ENCODE results near the gene MIS18BP1.
A peak's percentile ranks its signal among the peaks of the same experiment; 100 is the strongest.
"Not testable (repeated sequence)": the region's sequence is repeated elsewhere in the genome, so short reads cannot be mapped to it uniquely, and the experiment has no call there.

Gene MIS18BP1

DNA sequence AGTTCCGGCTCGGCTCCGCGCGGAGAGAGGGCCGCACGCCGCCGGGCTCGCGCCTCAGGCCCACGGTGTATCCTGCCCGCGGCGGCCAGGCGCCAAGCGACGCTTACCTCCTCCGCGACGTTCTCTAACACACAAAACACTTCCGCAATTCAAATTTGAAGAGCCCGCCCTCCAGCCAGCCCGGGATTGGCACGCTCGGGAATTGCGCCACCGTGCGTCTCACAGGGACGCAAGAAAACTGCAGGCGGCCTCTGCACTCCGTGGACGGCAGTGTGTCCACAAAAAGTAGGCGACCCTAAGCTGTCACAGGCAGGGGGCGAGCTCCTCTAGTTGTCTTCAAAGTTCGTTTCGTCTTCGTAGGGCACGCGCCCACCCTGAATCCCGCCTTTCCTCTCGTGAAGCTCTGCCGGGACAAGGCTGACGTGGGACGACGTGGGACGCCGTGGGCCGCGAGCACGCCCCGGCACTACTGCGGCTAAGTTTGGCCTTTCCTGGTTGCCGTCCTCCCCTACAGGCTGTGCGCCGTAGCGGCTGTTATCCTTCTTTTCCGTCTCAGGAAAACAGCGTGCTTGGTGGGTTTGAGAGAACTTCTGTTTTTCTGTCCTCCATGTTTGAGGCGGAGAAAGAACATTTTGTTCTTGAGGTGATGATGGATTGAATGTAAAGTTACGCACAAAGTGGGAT lies at the start of gene MIS18BP1:
Gene MIS18BP1 (minus strand): TSS at position 133 of the 684 bp plus-strand sequence. CDS start 5,916 bp downstream, outside the sequence.
- peak; percentile 88 for DNase-seq (ENCODE audit: low read depth)

DNA sequence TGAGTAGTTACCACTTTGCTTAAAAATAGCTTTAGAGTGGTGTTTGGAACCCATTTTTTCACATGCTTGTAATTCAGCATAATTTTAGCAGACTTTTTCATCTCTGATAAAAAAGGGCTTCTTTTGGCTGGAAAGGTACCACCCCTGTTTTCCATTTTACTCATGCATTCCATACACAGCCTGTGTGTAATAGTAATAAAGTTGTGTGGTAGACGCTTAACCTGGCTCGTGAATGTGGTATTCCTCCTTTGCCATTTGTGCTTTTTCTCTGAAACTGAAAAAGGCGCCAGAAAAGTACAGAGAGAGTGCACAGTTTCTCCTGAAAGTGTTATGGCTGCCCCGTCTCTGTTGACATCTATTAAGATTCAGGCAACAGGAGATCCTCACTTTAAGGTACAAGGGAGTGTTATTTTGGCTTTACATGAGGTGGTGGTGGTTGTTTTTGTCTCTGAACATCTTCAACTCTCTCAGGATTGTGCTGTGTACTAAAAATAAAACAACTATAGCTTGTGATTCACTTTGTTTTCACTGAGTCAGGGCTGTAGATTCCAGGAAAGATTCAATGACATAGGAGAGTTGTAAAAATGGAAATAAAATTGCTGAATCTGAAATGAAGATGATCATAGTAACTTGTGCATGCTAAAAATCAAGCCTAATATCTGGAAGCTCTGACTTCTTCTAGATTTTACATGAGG lies 45.6 kb upstream of the MIS18BP1 start:
- no peak for DNase-seq (ENCODE audit: low read depth)

DNA sequence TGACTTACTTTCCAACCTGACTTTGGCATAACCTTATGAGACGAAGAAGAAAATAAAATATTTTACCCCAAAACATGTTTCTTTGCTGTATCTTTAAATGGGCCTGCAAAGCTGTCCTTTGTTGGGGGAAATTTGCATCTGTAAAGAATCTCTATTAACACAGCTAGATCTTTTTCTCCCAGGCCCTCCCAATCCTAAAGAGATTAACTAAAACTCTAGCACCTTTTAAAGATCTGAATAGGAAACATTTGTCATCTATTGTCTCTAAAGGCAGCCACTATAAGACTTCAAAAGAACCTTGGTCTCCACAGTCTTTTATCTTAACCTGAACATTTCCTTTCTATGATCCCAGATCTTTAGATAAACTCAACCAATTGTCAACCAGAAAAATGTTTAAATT lies 41.8 kb upstream of the MIS18BP1 start:
- DNase-seq (ENCODE audit: low read depth): not testable (repeated sequence)

DNA sequence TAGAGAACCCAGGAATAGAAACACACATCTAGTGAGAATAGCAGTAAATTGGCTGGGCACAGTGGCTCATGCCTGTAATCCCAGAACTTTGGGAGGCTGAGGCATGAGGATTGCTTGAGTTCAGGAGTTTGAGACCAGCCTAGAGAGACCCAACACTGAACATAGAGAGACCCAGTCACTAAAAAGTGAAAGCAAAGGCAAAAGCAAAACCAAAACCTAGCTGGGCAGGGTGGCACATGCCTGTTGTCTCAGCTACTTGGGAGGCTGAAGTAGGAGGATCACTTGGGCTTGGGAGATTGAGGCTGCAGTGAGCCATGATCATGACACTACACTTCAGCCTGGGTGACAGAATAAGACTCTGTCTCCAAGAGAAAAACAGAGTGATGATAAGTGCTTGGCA lies 37.5 kb upstream of the MIS18BP1 start:
- no peak for DNase-seq (ENCODE audit: low read depth)

DNA sequence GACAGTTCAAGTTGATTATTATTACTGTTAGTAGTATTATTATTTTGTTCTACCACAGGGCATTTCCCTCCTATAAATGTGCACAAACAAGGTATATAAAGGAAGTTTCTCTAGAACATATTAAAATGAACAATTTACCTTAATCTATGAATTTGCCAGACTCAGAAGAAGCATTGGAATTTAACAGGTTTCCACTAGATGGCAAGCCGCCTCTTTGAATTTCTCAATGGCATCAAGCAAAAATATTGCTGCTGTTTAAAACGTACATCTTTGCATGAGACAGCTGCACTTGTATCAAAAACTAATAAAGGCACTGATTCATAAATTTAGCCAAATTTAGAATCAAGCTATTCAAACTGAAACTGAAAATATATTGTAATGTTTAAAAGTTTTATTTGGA lies 34.6 kb upstream of the MIS18BP1 start:
- DNase-seq (ENCODE audit: low read depth): no peak

DNA sequence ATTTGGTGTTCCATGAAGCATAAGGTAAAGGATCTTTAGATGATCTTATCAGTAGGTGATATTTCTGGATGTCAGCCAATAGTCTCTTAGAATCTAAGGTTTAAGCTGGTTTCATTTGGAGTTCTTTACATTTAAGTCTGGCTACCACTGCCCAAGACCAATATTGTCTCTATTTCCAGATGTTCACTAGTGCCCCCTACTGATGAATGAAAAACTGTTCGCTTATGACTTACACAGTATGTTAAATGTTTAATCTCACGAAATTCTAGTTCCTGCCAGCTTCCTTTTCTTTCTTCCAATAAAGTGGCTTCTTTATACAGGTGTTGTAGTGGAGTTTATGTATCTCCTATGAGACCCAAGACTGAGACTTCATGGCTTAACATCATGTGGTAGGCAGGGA lies 31.8 kb upstream of the MIS18BP1 start:
- DNase-seq (ENCODE audit: low read depth): no peak

DNA sequence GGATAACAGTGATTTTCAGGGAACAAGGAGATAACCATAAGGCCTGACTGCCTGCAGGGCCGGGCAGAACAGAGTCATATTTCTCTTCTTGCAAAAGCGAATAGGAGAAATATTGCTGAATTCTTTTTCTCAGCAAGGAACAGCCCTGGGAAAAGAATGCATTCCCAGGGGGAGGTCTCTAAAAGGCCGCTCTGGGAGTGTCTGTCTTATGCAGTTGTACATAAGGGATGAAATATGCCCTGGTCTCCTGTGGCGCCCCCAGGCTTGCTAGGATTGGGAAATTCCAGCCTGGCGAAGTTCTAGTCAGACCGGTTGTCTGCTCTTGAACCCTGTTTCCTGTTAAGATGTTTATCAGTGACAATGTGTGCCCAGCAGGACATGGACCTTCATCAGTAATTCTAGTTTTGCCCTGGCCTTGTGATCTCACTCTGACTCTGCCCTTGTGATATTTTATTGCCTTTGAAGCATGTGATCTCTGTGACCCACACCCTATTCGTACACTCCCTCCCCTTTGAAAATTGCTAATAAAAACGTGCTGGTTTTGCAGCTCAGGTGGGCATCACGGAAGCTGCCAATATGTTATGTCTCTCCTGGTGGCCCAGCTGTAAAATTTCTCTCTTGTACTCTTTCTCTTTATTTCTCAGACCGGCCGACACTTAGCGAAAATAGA lies 28.9 kb upstream of the MIS18BP1 start:
- DNase-seq (ENCODE audit: low read depth): not testable (repeated sequence)

DNA sequence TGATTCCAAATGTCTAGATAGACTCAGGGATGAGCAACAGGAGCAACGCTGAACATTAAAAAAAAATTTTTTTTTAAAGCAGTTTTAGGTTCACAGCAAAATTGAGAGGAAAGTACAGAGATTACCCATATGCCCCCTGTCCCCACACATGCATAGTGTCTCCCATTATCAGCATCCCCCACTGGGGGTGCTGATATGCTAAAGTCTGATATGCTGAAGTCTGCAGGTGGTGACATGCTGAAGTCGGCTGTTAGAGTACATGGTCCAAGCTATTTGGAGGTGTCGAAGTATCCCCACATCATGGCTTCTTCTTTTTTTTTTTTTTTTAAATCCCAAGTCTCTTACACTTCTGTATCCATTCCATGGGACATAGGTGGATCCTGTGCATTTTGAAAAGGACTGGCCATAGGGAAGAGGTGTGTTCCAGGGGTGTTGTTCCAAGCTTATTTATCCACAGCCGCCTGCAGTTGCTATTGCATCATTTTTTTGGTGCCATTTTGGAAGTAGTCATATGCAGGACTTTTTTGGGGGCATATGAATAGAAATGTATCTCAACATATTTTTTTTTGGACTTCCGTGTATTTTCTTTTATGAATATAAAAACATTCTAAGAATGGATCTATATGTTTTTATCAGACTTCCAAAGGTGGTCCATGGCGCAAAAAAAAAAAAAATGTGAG lies 19.0 kb upstream of the MIS18BP1 start:
- DNase-seq (ENCODE audit: low read depth): no peak

DNA sequence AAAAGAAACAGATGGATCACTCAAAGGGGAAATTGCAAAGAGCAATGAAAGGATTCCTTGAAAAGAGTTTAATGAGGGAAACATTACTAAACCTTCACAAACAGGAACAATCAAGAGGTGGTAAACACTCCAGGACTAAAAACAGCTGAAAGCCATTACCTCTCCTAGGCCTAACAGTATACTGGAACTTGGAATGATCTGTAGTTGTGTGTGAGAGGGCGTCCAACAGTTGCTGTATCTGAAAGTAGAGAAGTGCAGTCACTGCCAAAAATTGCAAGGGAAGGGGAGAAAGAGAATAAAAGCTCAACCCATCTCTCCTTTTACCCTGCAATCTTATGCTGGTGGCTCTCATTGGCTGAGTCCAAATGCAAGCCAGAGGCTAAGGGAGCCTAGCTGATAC lies 17.0 kb upstream of the MIS18BP1 start:
- DNase-seq (ENCODE audit: low read depth): no peak

DNA sequence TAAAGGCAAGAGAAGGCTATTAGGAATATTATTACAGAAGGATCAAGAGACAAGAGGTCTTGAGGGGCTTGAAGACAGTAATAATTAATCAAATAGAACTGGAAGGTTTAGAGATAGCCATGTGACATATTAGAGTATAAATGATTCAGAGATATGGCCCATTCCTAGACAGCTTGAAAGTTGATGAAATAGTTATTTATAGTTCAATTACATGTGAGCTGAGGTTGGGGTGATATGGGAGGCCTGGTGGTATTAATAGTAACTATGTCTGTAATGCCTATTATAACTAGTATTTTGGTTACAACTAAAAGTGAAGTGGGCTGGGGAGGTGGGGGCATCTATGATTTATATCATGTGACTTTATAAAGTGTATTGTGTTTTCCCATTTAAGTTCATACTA lies 14.1 kb upstream of the MIS18BP1 start:
- no peak for DNase-seq (ENCODE audit: low read depth)

DNA sequence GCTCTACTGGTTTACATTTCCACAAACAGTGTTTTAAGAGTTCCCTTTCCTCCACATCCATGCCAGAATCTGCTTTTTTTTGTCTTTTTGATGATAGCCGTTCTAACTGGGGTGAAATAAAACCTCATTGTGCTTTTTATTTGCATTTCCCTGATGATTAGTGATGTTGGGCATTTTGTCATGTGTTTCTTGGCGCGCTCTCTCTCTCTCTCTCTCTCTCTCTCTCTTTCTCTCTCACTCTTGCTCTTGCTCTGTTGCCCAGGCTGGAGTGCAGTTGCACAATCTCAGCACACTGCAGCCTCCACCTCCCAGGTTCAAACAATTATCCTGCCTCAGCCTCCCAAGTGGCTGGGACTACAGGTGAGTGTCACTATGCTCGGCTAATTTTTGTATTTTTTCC lies 9.6 kb upstream of the MIS18BP1 start:
- no peak for DNase-seq (ENCODE audit: low read depth)

DNA sequence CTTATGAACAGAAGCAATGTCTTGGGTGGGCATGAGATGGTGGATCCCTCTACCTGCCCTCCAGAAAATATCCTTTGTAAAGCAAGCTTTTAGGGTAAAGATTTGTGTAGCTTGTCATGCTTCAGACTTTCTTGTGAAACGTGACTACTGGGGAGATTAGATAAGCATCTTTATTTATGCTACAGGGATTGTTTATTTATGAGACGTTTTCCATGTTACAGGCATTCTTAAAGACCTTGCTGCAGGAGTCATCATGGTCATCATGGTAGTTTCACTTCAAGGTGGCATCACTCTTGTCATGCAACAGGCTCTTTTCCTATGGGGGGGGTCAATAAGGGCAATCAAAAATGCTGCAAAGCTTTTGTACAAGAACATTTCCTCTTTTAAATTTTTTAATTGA lies 8.2 kb upstream of the MIS18BP1 start:
- no peak for DNase-seq (ENCODE audit: low read depth)

DNA sequence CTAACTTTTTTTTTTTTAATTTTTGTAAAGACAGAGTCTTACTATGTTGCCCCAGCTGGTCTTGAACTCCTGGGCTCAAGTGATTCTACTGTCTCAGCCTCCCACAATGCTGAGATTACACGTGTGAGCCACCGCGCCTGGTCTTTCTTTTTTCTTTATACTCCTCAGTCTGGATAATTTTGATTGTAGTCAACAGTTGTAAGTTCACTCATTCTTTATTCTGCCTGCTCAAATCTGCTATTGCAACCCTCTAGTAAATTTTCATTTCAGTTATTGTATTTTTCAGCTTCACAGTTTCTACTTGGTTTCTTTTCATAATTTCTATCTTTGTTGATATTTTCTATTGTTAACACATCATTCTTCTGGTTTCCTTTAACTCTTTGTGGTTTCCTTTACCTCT lies 5.8 kb upstream of the MIS18BP1 start:
- no peak for DNase-seq (ENCODE audit: low read depth)

DNA sequence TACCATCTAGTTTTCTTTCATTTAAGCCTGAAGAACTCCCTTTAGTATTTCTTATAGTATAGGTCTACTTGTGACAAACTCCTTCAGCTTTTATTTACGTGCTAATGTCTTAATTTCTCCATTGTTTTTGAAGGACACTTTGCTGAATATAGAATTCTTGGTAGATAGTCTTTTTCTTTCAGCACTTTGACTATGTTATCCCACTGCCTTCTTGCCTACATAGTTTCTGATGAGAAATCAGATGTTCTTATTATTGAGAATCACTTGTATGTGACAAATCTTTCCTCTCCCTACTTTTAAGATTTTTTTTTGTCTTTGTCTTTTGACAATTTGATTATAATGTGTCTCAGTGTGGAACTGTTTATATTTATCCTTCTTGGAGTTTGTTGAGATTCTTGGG lies 5.1 kb upstream of the MIS18BP1 start:
- no peak for DNase-seq (ENCODE audit: low read depth)

DNA sequence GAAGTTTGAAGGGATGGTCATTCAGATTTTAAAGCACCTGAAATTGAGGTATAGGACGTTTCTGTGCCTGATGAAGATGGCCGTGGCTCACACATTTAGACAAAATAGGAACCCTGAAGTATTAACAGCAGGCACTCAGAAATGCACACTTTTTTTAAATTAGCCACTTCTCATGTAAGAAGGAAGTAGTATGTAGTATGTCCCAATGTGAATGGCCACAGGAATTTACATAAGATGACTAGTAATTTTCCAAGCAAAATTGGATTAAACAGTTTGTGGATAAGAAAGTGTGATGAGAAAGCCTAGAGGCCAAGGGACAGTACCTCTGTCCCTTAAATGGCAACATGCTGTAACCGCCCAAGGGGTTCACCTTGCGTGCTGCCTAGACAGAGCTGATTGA lies 1.8 kb upstream of the MIS18BP1 start:
- DNase-seq (ENCODE audit: low read depth): no peak

DNA sequence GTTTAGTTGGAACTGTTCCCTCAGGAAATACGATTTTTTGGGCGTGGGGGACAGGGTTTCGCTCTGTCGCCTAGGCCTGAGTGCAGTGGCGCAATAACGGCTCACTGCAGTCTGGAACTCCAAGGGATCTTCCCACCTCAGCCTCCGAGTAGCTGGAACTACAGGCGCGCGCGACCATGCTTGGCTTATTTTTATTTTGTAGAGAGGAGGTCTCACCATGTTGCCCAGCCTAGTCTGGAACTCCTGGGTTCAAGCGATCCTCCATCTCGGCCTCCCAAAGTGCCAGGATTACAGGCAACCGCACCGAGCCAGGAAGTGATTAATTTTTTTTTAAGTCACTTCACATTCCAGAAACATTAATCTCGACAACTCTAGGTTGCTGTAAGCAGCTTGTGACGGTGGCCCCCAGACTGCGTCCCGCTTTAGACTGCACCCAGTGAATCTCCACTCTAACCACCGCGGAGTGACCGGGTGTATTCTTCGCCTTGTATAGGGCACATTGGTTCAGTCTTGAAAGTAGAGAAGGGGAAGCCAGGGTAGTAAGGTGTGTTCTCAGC lies 830 bp upstream of the MIS18BP1 start:
- DNase-seq (ENCODE audit: low read depth): no peak

DNA sequence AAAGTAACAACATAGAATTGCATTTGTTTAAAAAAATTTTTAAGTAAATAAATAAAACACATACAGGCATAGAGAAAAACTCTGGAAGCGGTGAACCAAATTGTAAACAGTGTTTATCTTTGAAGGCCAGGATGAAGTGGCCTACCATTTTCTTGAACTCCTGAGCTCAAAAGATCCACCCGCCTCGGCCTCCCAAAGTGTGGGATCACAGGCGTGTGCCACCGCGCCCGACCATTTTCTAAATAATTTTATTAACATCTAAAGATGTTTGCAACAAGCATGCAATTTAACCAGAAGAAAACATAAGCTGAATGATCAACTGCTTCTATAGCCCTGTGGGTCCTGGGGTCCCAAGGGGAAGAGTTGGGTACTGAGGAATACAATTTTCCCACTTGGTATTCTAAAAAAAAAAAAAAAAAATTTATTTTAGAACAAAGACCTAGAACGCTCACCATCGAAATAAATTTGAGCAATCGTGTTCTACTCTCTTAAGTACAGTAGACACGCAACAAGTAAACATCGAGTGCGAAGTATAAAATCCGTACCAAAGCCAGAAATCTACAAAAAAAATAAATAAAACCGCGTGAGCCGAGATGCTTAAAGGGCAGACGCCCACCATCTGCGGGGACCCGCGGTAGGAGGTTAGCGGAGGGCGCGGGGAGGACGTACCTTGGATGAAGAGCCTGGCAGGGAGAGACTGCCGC lies 484 bp downstream of the MIS18BP1 start:
- no peak for DNase-seq (ENCODE audit: low read depth)

DNA sequence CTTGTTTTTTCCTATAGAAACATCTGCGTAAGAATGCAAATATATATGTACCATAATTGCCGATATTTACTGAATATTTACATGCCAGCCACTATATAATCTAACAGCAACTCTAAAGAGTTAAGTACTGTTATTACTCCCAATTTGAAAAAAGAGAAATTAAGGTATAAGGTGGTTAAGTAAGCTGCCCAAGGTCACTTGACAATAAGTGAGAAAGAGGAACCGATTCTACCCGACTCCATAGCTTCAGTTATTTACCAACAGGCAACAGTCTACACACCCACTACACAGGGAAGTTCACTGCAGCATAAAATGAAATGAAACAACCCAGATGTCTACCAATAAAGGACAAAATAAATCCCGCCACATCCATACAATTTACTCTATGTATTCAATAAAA lies 1.1 kb downstream of the MIS18BP1 start:
- no peak for DNase-seq (ENCODE audit: low read depth)

DNA sequence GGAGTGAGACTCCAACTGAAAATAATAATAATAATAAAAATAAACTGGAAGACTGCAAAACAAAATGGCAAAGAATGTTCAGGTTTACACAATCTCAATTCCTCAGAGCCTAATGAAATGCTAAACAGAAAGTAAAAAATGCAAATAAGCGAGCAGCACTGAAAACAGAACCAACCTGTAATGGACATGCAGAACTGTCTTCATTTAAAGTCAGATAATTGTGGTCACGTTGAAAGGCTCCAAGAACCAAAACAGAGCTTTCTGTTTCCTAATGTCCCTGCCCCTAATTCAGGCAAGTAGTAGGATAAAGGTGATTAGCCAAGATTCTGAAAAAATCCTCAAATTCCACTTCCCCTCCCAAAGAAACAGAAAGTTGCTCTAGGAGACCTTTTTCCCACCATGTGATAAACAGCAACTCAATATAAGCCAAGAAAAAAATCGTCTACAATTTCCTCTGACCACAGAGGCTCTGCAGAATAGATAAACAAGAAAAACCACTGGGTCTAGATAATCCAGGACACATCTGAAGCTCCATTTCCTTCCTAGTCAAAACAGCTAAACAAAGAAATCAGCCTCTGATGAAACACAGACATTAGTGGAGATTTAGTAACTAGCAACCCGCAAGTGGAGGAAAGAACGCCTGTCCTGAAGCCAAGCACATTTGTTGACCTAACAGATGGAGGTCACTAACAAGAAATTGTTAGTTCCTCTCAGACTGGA lies 3.0 kb downstream of the MIS18BP1 start:
- DNase-seq (ENCODE audit: low read depth): no peak

DNA sequence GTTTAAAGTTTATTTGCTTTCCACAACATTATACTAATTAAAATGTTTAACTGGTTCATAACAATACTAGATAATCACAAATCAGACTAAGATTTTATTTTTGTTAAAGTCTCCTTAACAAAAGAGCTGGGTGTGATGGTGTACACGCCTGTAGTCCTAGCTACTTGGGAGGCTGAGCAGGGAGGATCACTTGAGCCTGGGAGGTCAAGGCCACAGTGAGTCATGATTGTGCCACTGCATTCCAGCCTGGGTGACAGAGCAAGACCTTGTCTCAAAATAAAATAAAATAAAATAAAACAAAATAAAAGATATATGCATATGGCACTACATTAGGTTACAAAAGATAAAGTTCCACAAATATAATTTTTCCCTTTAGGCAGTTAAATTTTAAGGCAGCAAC lies 5.6 kb downstream of the MIS18BP1 start:
- no peak for DNase-seq (ENCODE audit: low read depth)

DNA sequence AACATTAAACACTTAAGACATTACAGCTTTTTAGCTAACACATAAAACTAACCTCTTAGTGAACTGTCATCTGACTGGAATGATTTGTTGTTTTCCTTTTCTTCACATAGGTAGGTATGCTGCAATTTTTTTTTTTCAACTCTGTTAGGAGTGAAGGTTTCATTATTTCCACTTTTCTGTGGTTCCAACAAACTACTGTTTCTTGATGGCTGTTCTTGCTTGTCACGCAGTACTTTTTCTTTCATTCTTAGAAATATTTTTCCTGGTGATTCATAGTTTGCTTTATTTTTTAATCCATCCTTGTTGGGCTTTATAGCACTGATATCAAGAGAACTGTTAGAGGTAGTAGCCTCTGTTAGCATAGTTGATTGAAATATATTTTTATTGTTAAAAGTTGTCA lies 6.3 kb downstream of the MIS18BP1 start:
- DNase-seq (ENCODE audit: low read depth): no peak
